IMR-90 (cell line): Measurements from ENCODE around the gene GALNT7. TPM values are rescaled to one million over a fixed set of nuclear protein-coding genes. Genes with fewer than 3 reads are reported as not detected.

ENCODE experiments used
- ATAC-seq: fragments of 200-7000 bp; cut with Tn5 transposase; 2 replicates; pipeline ENCODE4 v1.9.1; 2020; ENCODE audit warnings: low read depth, mild to moderate bottlenecking, moderate library complexity
- BruUV-seq: library from RNA; stranded (reverse); fragments of 400-500 nt; replicated peaks from 2 replicates; lab custom pipeline; 2021; lab: Mats Ljungman, UMichigan
- CTCF ChIA-PET: fragments of 300-600 bp; formaldehyde crosslinking; extraction: SDS; loops from one replicate; lab custom pipeline; 2021; ENCODE audit warnings: antibody characterized with exemption; lab: Yijun Ruan, JAX
- POLR2A ChIA-PET: fragments of 300-600 bp; sonication (Branson Sonifier 250); formaldehyde crosslinking; loops from one replicate; lab custom pipeline; 2022; ENCODE audit warnings: antibody characterized with exemption; ENCODE audit not compliant: unreplicated experiment; lab: Charles Lee
- DNase-seq: peaks from one replicate; pipeline ENCODE4 v3.0.0; 2013
- H2AFZ ChIP-seq: replicated peaks from 2 replicates; pipeline ENCODE3; 2013; ENCODE audit warnings: low read length, mild to moderate bottlenecking; ENCODE audit not compliant: poor library complexity
- H2AK5ac ChIP-seq: 2 replicates; pipeline ENCODE4 v1.6.1; 2013; ENCODE audit warnings: low read depth, low read length, inconsistent platforms
- H2AK9ac ChIP-seq: replicated peaks from 2 replicates; pipeline ENCODE3; 2013; ENCODE audit warnings: mild to moderate bottlenecking, low read depth, low read length, moderate library complexity; ENCODE audit not compliant: poor library complexity
- H2BK120ac ChIP-seq: 2 replicates; pipeline ENCODE4 v1.6.1; 2013; ENCODE audit warnings: low read depth, low read length, inconsistent platforms
- H2BK15ac ChIP-seq: 3 replicates; pipeline ENCODE4 v1.6.1; 2013; ENCODE audit warnings: low read depth, low read length, inconsistent platforms
- H2BK20ac ChIP-seq: 2 replicates; pipeline ENCODE4 v1.6.1; 2013; ENCODE audit warnings: low read depth, mild to moderate bottlenecking, inconsistent platforms, low read length, moderate library complexity
- H2BK5ac ChIP-seq: 2 replicates; pipeline ENCODE4 v1.6.1; 2013; ENCODE audit warnings: mild to moderate bottlenecking, low read depth, low read length, inconsistent platforms; ENCODE audit not compliant: poor library complexity, severe bottlenecking
- H3K14ac ChIP-seq: replicated peaks from 2 replicates; pipeline ENCODE4 v1.6.1; 2013; ENCODE audit warnings: low read depth, low read length, inconsistent platforms
- H3K18ac ChIP-seq: 2 replicates; pipeline ENCODE4 v1.6.1; 2013; ENCODE audit warnings: low read depth, low read length, control low read depth
- H3K23ac ChIP-seq: 2 replicates; pipeline ENCODE4 v1.6.1; 2013; ENCODE audit warnings: low read depth, low read length, inconsistent platforms
- H3K27ac ChIP-seq: 2 replicates; pipeline ENCODE4 v1.5.1; 2013; ENCODE audit warnings: mild to moderate bottlenecking, control low read depth, low read length; ENCODE audit not compliant: insufficient read depth
- H3K27me3 ChIP-seq: 2 replicates; pipeline ENCODE4 v1.6.1; 2013; ENCODE audit warnings: low read length; ENCODE audit not compliant: control insufficient read depth, insufficient read depth
- H3K36me3 ChIP-seq: 2 replicates; pipeline ENCODE4 v1.6.1; 2013; ENCODE audit warnings: low read length, mixed read lengths; ENCODE audit not compliant: control insufficient read depth, insufficient read depth
- H3K4ac ChIP-seq: 2 replicates; pipeline ENCODE4 v1.6.1; 2013; ENCODE audit warnings: low read depth, low read length, inconsistent platforms
- H3K4me1 ChIP-seq: 2 replicates; pipeline ENCODE4 v1.6.1; 2013; ENCODE audit warnings: low read length, mixed read lengths; ENCODE audit not compliant: control insufficient read depth, insufficient read depth
- H3K4me2 ChIP-seq: 2 replicates; pipeline ENCODE4 v1.6.1; 2013; ENCODE audit warnings: low read depth, mild to moderate bottlenecking, control low read depth, low read length, moderate library complexity
- H3K4me3 ChIP-seq: 2 replicates; pipeline ENCODE4 v1.5.1; 2013; ENCODE audit warnings: low read depth, mild to moderate bottlenecking, control low read depth, low read length, moderate library complexity; ENCODE audit not compliant: insufficient read depth
- H3K56ac ChIP-seq: 2 replicates; pipeline ENCODE4 v1.6.1; 2013; ENCODE audit warnings: low read length, inconsistent platforms; ENCODE audit not compliant: insufficient read depth; ENCODE audit errors: extremely low read depth
- H3K79me1 ChIP-seq, 2 experiments: 2 replicates each; pipeline ENCODE4 v1.6.1; 2013; ENCODE audit warnings: low read length in 2 of 2, inconsistent platforms in 1 of 2, low read depth in 1 of 2
- H3K9ac ChIP-seq: 2 replicates; pipeline ENCODE4 v1.6.1; 2013; ENCODE audit warnings: low read depth, low read length, control low read depth
- H3K9me1 ChIP-seq: 2 replicates; pipeline ENCODE4 v1.6.1; 2013; ENCODE audit warnings: low read length, inconsistent platforms; ENCODE audit not compliant: insufficient read depth
- H3K9me3 ChIP-seq: 2 replicates; pipeline ENCODE4 v1.6.1; 2013; ENCODE audit warnings: low read length; ENCODE audit not compliant: control insufficient read depth, insufficient read depth
- H4K20me1 ChIP-seq: 2 replicates; pipeline ENCODE4 v1.6.1; 2013; ENCODE audit warnings: low read length, inconsistent platforms; ENCODE audit not compliant: insufficient read depth
- H4K5ac ChIP-seq: 2 replicates; pipeline ENCODE4 v1.6.1; 2013; ENCODE audit warnings: mild to moderate bottlenecking, low read depth, low read length, control low read depth
- H4K8ac ChIP-seq, 2 experiments: 2 replicates each; pipeline ENCODE4 v1.6.1; 2013; ENCODE audit warnings: low read depth in 2 of 2, low read length in 2 of 2, control low read depth in 1 of 2, inconsistent platforms in 1 of 2
- H4K91ac ChIP-seq: 2 replicates; pipeline ENCODE4 v1.6.1; 2013; ENCODE audit warnings: low read depth, low read length, inconsistent platforms; ENCODE audit not compliant: insufficient read depth
- BHLHE40 ChIP-seq: fragments of 150-350 bp; IDR thresholded peaks from 2 replicates; pipeline ENCODE4 v1.6.1; 2016; ENCODE audit warnings: mild to moderate bottlenecking, low read depth, low read length
- CEBPB ChIP-seq: IDR thresholded peaks from 2 replicates; pipeline ENCODE4 v1.6.1; 2012; ENCODE audit warnings: low read depth, low read length, improper control_type of control experiment
- CHD1 ChIP-seq: IDR thresholded peaks from 2 replicates; pipeline ENCODE4 v1.6.1; 2012; ENCODE audit warnings: low read depth, low read length, improper control_type of control experiment
- CTCF ChIP-seq: conservative IDR thresholded peaks from 2 replicates; pipeline ENCODE4 v1.5.1; 2012; ENCODE audit warnings: mild to moderate bottlenecking, low read depth, low read length, improper control_type of control experiment
- ELK1 ChIP-seq: fragments of 150-350 bp; IDR thresholded peaks from 2 replicates; pipeline ENCODE4 v1.6.1; 2016; ENCODE audit warnings: low read depth, mild to moderate bottlenecking, low read length, moderate library complexity, borderline replicate concordance
- FOS ChIP-seq: fragments of 150-350 bp; IDR thresholded peaks from 2 replicates; pipeline ENCODE4 v1.6.1; 2016; ENCODE audit warnings: low read depth, low read length
- MAFK ChIP-seq: IDR thresholded peaks from 2 replicates; pipeline ENCODE4 v1.6.1; 2012; ENCODE audit warnings: low read depth, low read length, improper control_type of control experiment
- MAZ ChIP-seq: IDR thresholded peaks from 2 replicates; pipeline ENCODE4 v1.6.1; 2012; ENCODE audit warnings: low read depth, mild to moderate bottlenecking, low read length, improper control_type of control experiment, moderate library complexity, borderline replicate concordance
- MXI1 ChIP-seq: IDR thresholded peaks from 2 replicates; pipeline ENCODE4 v1.6.1; 2012; ENCODE audit warnings: low read depth, mild to moderate bottlenecking, low read length, moderate library complexity, borderline replicate concordance
- NFE2L2 ChIP-seq: fragments of 150-350 bp; IDR thresholded peaks from 2 replicates; pipeline ENCODE4 v1.6.1; 2016; ENCODE audit warnings: low read depth, mild to moderate bottlenecking, low read length
- POLR2A ChIP-seq: IDR thresholded peaks from 2 replicates; pipeline ENCODE4 v1.6.1; 2012; ENCODE audit warnings: mild to moderate bottlenecking, low read depth, low read length
- RAD21 ChIP-seq: IDR thresholded peaks from 2 replicates; pipeline ENCODE4 v1.6.1; 2012; ENCODE audit warnings: low read length, improper control_type of control experiment
- RCOR1 ChIP-seq: IDR thresholded peaks from 2 replicates; pipeline ENCODE4 v1.6.1; 2012; ENCODE audit warnings: mild to moderate bottlenecking, low read length, improper control_type of control experiment; ENCODE audit not compliant: insufficient replicate concordance
- RFX5 ChIP-seq: IDR thresholded peaks from 2 replicates; pipeline ENCODE4 v1.8.0; 2012; ENCODE audit warnings: low read depth, mild to moderate bottlenecking, low read length, moderate library complexity
- SMC3 ChIP-seq: fragments of 150-350 bp; IDR thresholded peaks from 2 replicates; pipeline ENCODE4 v1.6.1; 2016; ENCODE audit warnings: low read depth, mild to moderate bottlenecking, antibody characterized with exemption, low read length, moderate library complexity
- USF2 ChIP-seq: fragments of 150-350 bp; IDR thresholded peaks from 2 replicates; pipeline ENCODE4 v1.6.1; 2017; ENCODE audit warnings: mild to moderate bottlenecking, antibody characterized with exemption, low read length, low read depth
- WGBS, 2 experiments: methylation state at CpG; one replicate each; pipeline versions ENCODE4 v1.1.5 to v1.1.7; 2013; ENCODE audit warnings: missing lambda C conversion rate in 2 of 2; ENCODE audit not compliant: insufficient read length in 1 of 2; ENCODE audit errors: extremely low coverage in 2 of 2; 5-methylcytosine and 5-hydroxymethylcytosine counted together
- dilution Hi-C: fragments of 300-500 bp; cut with HindIII; formaldehyde crosslinking; loops from one replicate; pipeline ENCODE4 v1.14.3; 2018; ENCODE audit warnings: low sequenced_read_pairs; ENCODE audit not compliant: unreplicated experiment
- in situ Hi-C: fragments of 300-500 bp; cut with MboI; formaldehyde crosslinking; loops from 3 replicates; pipeline ENCODE4 v1.14.3; 2019; ENCODE audit warnings: low sequenced_read_pairs, inconsistent platforms, mixed read lengths
- intact Hi-C: fragments of 100-400 bp; cut with micrococcal nuclease; formaldehyde crosslinking; loops from 2 replicates; pipeline ENCODE4 v1.10.0; 2022
- polyA plus RNA-seq, 3 experiments: library from polyadenylated mRNA; depleted of rRNA; stranded (reverse); fragments of >200 nt; gene quantifications; 2 replicates each; pipeline ENCODE4 v1.2.3, GENCODE V29; 2012; ENCODE audit warnings: low replicate concordance in 1 of 3
- total RNA-seq: library from RNA; depleted of rRNA; stranded (reverse); fragments of >200 nt; gene quantifications from 2 replicates; pipeline ENCODE4 v1.2.3, GENCODE V29; 2012

GALNT7 gene
- total and polyA plus RNA-seq, 2 of the 4 experiments (the other 2 are of a cell fraction) = 19.1 to 31.2 TPM

GRCh38 chr4:173211222-173211621 lies 42.6 kb downstream of the GALNT7 start:
- Histone ChIP-seq H2BK120ac (no peak overlapping the region), H3K4ac (no peak overlapping the region), H2AFZ (no peak overlapping the region), H3K36me3 (no peaks in the 10 kb centered on the region), H3K56ac (no peak overlapping the region), H4K8ac (no peak overlapping the region), H2AK9ac (no peak overlapping the region), H3K18ac (no peak overlapping the region), H3K27ac (no peak overlapping the region), H3K14ac (no peak overlapping the region), H4K20me1 (no peaks in the 10 kb centered on the region; the same call in 1 of the 2 replicates), H3K9me3 (no peaks in the 10 kb centered on the region), H2BK15ac (peak overlapping the region; percentile 22; the same call in 1 of the 3 replicates), H3K27me3 (no peaks in the 10 kb centered on the region), H3K9me1 (peaks cover 2% of the 10 kb centered on the region; the same call in 1 of the 2 replicates), H3K23ac (no peak overlapping the region), H4K5ac (no peak overlapping the region), H3K4me1 (no peaks in the 10 kb centered on the region), H3K4me2 (no peak overlapping the region), H4K91ac (no peak overlapping the region), H2BK20ac (no peak overlapping the region), H3K79me1 (no peaks in the 10 kb centered on the region; a peak in 2 of 4 replicates), H2AK5ac (no peak overlapping the region), H3K4me3 (no peak overlapping the region), H3K9ac (no peak overlapping the region), H2BK5ac (no peak overlapping the region)
- ATAC-seq = no peak
- WGBS, 2 experiments = no CpG with 5 or more reads among the region's 1 CpG
- dilution Hi-C loops = no loop called here
- no TSS peak for BruUV-seq
- intact Hi-C loops = loop anchor here (5.0 kb wide), 1 partner anchor 816 kb away; no protein-coding TSS in a partner anchor
- ChIA-PET POLR2A (no interaction called here), CTCF (no interaction called here)
- no peak for DNase-seq
- TF ChIP-seq NFE2L2 = no peak
- no peak for TF ChIP-seq MAZ
- no peak for TF ChIP-seq CTCF
- no peak for TF ChIP-seq BHLHE40
- no peak for TF ChIP-seq FOS
- no peak for TF ChIP-seq RFX5
- TF ChIP-seq ELK1 = no peak
- no peak for TF ChIP-seq CHD1
- no peak for TF ChIP-seq MXI1
- no peak for TF ChIP-seq SMC3
- TF ChIP-seq CEBPB = no peak
- TF ChIP-seq RAD21 = no peak
- TF ChIP-seq USF2 = no peak
- TF ChIP-seq RCOR1 = no peak
- TF ChIP-seq POLR2A = no peak
- TF ChIP-seq MAFK = no peak
- in situ Hi-C loops = no loop called here
